ENCODE data around the gene ARX. TPM values are rescaled to one million over a fixed set of nuclear protein-coding genes. Genes with fewer than 3 reads are reported as not detected.

ARX gene
- total RNA-seq, 1 donor from 2014 or later: 0.53 TPM

- H3K4me1 ChIP-seq: peaks cover 10% of the 10 kb centered on the region
- ATAC-seq (peak in 1 of 2 donors; percentile 20), DNase-seq (no peak)
- H3K27ac ChIP-seq: no peak overlapping the region
- no peak overlapping the region for H3K4me3 ChIP-seq
- intact Hi-C loops (cut with DNase I): no loop called here
- H3K36me3 ChIP-seq: no peaks in the 10 kb centered on the region
- no peaks in the 10 kb centered on the region for H3K9me3 ChIP-seq
- TF ChIP-seq CTCF (IDR thresholded peaks at IDR 0.05): no peak
- peaks cover 44% of the 10 kb centered on the region for H3K27me3 ChIP-seq (ENCODE audit: low read depth)
Measured at GRCh38 chrX:25003066-25003849, 12.5 kb downstream of the ARX start.

- peaks cover 10% of the 10 kb centered on the region for H3K4me1 ChIP-seq
- no peaks in the 10 kb centered on the region for H3K9me3 ChIP-seq
- peaks cover 37% of the 10 kb centered on the region for H3K27me3 ChIP-seq (ENCODE audit: low read depth)
- DNase-seq (no peak), ATAC-seq (no peak)
- intact Hi-C loops (cut with DNase I): no loop called here
- TF ChIP-seq CTCF (IDR thresholded peaks at IDR 0.05): no peak
- no peaks in the 10 kb centered on the region for H3K36me3 ChIP-seq
- H3K27ac ChIP-seq: no peak overlapping the region
- no peak overlapping the region for H3K4me3 ChIP-seq
Measured at GRCh38 chrX:25002661-25003020, 13.1 kb downstream of the ARX start.

GRCh38 chrX:25001808-25002660, 13.7 kb downstream of the ARX start:
- Histone ChIP-seq H3K36me3 (no peaks in the 10 kb centered on the region), H3K4me1 (peaks cover 10% of the 10 kb centered on the region), H3K4me3 (no peak overlapping the region), H3K27me3 (ENCODE audit: low read depth) (peaks cover 31% of the 10 kb centered on the region), H3K9me3 (no peaks in the 10 kb centered on the region), H3K27ac (no peak overlapping the region)
- TF ChIP-seq CTCF (IDR thresholded peaks at IDR 0.05): no peak
- intact Hi-C loops (cut with DNase I): no loop called here
- ATAC-seq: no peak
- DNase-seq: no peak

- H3K4me3 ChIP-seq: no peak overlapping the region
- no peak for ATAC-seq
- H3K9me3 ChIP-seq: no peaks in the 10 kb centered on the region
- TF ChIP-seq CTCF (IDR thresholded peaks at IDR 0.05): no peak
- H3K27ac ChIP-seq: no peak overlapping the region
- H3K4me1 ChIP-seq: peaks cover 2% of the 10 kb centered on the region
- no peaks in the 10 kb centered on the region for H3K36me3 ChIP-seq
- DNase-seq: no peak
- H3K27me3 ChIP-seq (ENCODE audit: low read depth): peaks cover 9% of the 10 kb centered on the region
- intact Hi-C loops (cut with DNase I): no loop called here
Measured at GRCh38 chrX:24999511-24999910, 16.3 kb downstream of the ARX start.

DNA sequence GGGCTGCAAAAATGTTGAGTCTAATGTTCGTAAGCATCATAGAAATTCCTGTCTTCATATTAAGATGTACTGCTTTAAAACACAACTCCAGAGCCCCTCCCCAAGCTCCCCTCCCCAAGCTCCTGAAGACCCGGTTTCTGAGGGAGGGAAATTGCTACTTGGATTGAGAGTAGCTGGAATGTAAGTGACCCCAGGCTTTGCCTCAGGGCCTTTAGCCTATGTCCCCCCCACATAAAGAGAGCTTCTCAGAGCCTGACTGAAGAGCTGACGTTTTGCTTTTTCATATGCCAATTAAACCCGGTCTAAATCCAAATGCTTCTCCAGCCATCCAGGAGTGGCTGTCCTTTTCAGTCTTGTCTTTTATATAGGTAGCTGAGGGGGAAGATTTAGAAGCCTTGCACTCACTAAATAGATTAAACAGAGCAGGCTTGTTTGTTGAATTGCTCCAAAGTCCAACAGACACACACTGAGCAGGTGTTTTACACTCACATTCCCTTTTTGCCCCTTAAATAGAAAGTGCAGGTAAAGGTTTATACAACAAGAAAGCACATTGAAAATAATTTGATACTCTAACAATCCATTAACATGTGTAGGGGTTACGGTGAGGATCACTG, 19.6 kb downstream of the ARX start:
- Histone ChIP-seq H3K27ac (no peak overlapping the region), H3K36me3 (no peaks in the 10 kb centered on the region), H3K27me3 (ENCODE audit: low read depth) (no peaks in the 10 kb centered on the region), H3K9me3 (no peaks in the 10 kb centered on the region), H3K4me3 (no peak overlapping the region), H3K4me1 (no peaks in the 10 kb centered on the region)
- TF ChIP-seq CTCF (IDR thresholded peaks at IDR 0.05): no peak
- ATAC-seq: no peak
- DNase-seq: no peak
- intact Hi-C loops (cut with DNase I): no loop called here

Measured in lower lobe of right lung (tissue), 2 donors.